B cell (primary cell): ENCODE results near the gene MYORG. TPM values are rescaled to one million over a fixed set of nuclear protein-coding genes. Genes with fewer than 3 reads are reported as not detected.

Experiments used
- ATAC-seq: fragments of 200-7000 bp; cut with Tn5 transposase; one replicate; pipeline ENCODE4 v1.10.0; 2021; ENCODE audit warnings: low read depth, mild to moderate bottlenecking, moderate number of reproducible peaks, moderate library complexity
- CTCF ChIA-PET: fragments of 350-600 bp; sonication (Branson Sonifier 250); formaldehyde crosslinking; loops from one replicate; lab custom pipeline; 2021; ENCODE audit warnings: antibody characterized with exemption, inconsistent platforms; lab: Charles Lee
- POLR2A ChIA-PET: fragments of 350-600 bp; sonication (Branson Sonifier 250); formaldehyde crosslinking; loops from one replicate; lab custom pipeline; 2021; ENCODE audit warnings: antibody characterized with exemption; lab: Charles Lee
- DNase-seq: peaks from one replicate; pipeline ENCODE4 v3.0.0; 2013
- H2AFZ ChIP-seq: 2 replicates; pipeline ENCODE4 v1.6.1; 2012; ENCODE audit warnings: mild to moderate bottlenecking, low read depth, low read length; ENCODE audit not compliant: insufficient read depth, poor library complexity, severe bottlenecking
- H3K27ac ChIP-seq, 2 donors: 1 replicate in 1 of 2; 2 replicates in 1 of 2; pipeline ENCODE4 v1.5.1; 2012 to 2013; ENCODE audit warnings: low read length in 2 of 2, mild to moderate bottlenecking in 2 of 2, moderate library complexity in 1 of 2
- H3K27me3 ChIP-seq, 4 experiments: fragments of 200-600 bp in 1 of 4; sonication (generic) in 1 of 4; replicated peaks in 1 of 4; 1 replicate in 2 of 4; 2 replicates in 2 of 4; pipeline versions ENCODE4 v1.6.1 to v1.7.0; 2013 to 2016; ENCODE audit warnings: low read length in 3 of 4, mild to moderate bottlenecking in 2 of 4, mixed read lengths in 1 of 4, moderate library complexity in 1 of 4; ENCODE audit not compliant: insufficient read depth in 4 of 4, control insufficient read depth in 3 of 4; ENCODE audit errors: control extremely low read depth in 1 of 4
- H3K36me3 ChIP-seq, 2 experiments: replicated peaks in 1 of 2; 1 replicate in 1 of 2; 2 replicates in 1 of 2; pipeline versions ENCODE4 v1.6.1 to v1.7.1; 2013; ENCODE audit warnings: low read length in 1 of 2; ENCODE audit not compliant: insufficient read depth in 2 of 2, control insufficient read depth in 1 of 2; ENCODE audit errors: control extremely low read depth in 1 of 2, extremely low read depth in 1 of 2
- H3K4me1 ChIP-seq, 2 donors: fragments of 200-600 bp in 1 of 2; sonication (generic) in 1 of 2; 1 replicate in 1 of 2; 2 replicates in 1 of 2; pipeline versions ENCODE4 v1.5.1 to v1.6.1; 2013 to 2017; ENCODE audit warnings: low read length in 2 of 2; ENCODE audit not compliant: control insufficient read depth in 2 of 2, insufficient read depth in 2 of 2
- H3K4me2 ChIP-seq: replicated peaks from 2 replicates; pipeline ENCODE3; 2012; ENCODE audit warnings: mild to moderate bottlenecking, low read depth, low read length; ENCODE audit not compliant: poor library complexity, severe bottlenecking
- H3K4me3 ChIP-seq, 5 experiments: fragments of 200-600 bp in 1 of 5; sonication (generic) in 1 of 5; 1 replicate in 3 of 5; 2 replicates in 2 of 5; pipeline versions ENCODE4 v1.5.1 to v1.7.0; 2011 to 2016; ENCODE audit warnings: low read length in 4 of 5, mild to moderate bottlenecking in 4 of 5, low read depth in 2 of 5, control low read depth in 1 of 5, moderate library complexity in 1 of 5; ENCODE audit not compliant: insufficient read depth in 1 of 5; ENCODE audit errors: control extremely low read depth in 1 of 5, extremely low read depth in 1 of 5
- H3K79me2 ChIP-seq: fragments of 200-600 bp; sonication (generic); one replicate; pipeline ENCODE4 v1.6.0; 2016; ENCODE audit warnings: low read length; ENCODE audit not compliant: control insufficient read depth, insufficient read depth
- H3K9ac ChIP-seq: fragments of 200-600 bp; sonication (generic); 2 replicates; pipeline ENCODE4 v1.6.1; 2017; ENCODE audit warnings: mild to moderate bottlenecking, low read length, moderate library complexity
- H3K9me3 ChIP-seq, 3 donors: one replicate each; pipeline versions ENCODE4 v1.6.1 to v1.7.1; 2013; ENCODE audit warnings: low read length in 2 of 3; ENCODE audit not compliant: control insufficient read depth in 2 of 3, insufficient read depth in 1 of 3; ENCODE audit errors: control extremely low read depth in 1 of 3
- H4K20me1 ChIP-seq: 2 replicates; pipeline ENCODE4 v1.6.0; 2012; ENCODE audit warnings: mild to moderate bottlenecking, low read length; ENCODE audit not compliant: insufficient read depth, control insufficient read depth, poor library complexity, severe bottlenecking
- H3K27ac Mint-ChIP-seq: one replicate; pipeline ENCODE4 v1.8.0; 2021; ENCODE audit warnings: mixed read lengths
- H3K27me3 Mint-ChIP-seq: one replicate; pipeline ENCODE4 v1.8.0; 2021; ENCODE audit warnings: mixed read lengths
- H3K4me1 Mint-ChIP-seq: one replicate; pipeline ENCODE4 v1.8.0; 2021; ENCODE audit warnings: mixed read lengths
- H3K4me3 Mint-ChIP-seq: one replicate; pipeline ENCODE4 v1.8.0; 2021; ENCODE audit warnings: mixed read lengths
- H3K9me3 Mint-ChIP-seq: one replicate; pipeline ENCODE4 v1.8.0; 2022; ENCODE audit warnings: mixed read lengths; ENCODE audit not compliant: insufficient read depth
- EZH2 ChIP-seq: IDR thresholded peaks from 2 replicates; pipeline ENCODE4 v1.6.1; 2012; ENCODE audit warnings: borderline replicate concordance, low read depth, mild to moderate bottlenecking, moderate library complexity, low read length; ENCODE audit not compliant: insufficient read depth, poor library complexity, severe bottlenecking
- WGBS: methylation state at CpG from one replicate; pipeline ENCODE4 v1.1.5; 2013; ENCODE audit warnings: missing lambda C conversion rate; ENCODE audit not compliant: insufficient coverage; 5-methylcytosine and 5-hydroxymethylcytosine counted together
- intact Hi-C: fragments of 100-400 bp; cut with micrococcal nuclease; formaldehyde crosslinking; loops from one replicate; pipeline ENCODE4 v1.10.0; 2022
- polyA plus RNA-seq: library from polyadenylated mRNA; depleted of rRNA; stranded (reverse); fragments of >200 nt; gene quantifications from 2 replicates; pipeline ENCODE4 v1.2.3, GENCODE V29; 2012
- total RNA-seq, 2 donors: library from RNA; stranded (reverse); fragments of 120-200 nt in 1 of 2; gene quantifications; 1 replicate in 1 of 2; 2 replicates in 1 of 2; pipeline versions ENCODE4 v1.2.3 to v1.2.4, GENCODE V29; 2013 to 2022
- TF ChIP-seq, protein P1 (sequence below): fragments of 200-600 bp; IDR thresholded peaks from one replicate; pipeline ENCODE4 v1.8.0; 2022; ENCODE audit warnings: antibody characterized with exemption, mild to moderate bottlenecking

MYORG gene
- total and polyA plus RNA-seq, 2 donors (not counting 1 experiment from before 2014, with no cell fraction given): 0.27 to 0.37 TPM

DNA sequence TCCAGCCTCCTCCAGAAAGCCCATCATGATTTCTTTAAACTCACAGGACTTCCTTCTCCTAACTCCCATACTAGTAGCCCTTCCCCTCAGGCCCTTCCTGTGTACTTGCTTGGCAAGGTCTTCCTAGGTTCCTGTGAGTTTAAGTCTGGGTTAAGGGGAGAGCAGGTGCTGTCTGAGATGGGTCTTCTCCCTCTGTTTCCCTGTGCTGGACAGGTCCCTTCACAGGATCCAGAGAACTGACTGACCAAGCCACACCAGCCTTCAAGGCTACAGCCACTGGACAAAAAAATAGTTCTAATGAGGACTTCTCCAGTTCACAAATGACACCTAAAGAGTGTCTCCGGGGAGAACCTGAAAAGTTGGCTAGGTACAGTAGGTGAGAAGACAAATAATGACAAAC lies 29.5 kb upstream of the MYORG start:
- POLR2A ChIA-PET: no interaction called here
- intact Hi-C loops: no loop called here
- Histone ChIP-seq H3K36me3 (peaks cover 0 to 7% of the 10 kb centered on the region in 2 experiments), H3K9me3 (no peaks in the 10 kb centered on the region), H3K27me3 (no peaks in the 10 kb centered on the region), H3K4me2 (no peak overlapping the region), H3K79me2 (no peaks in the 10 kb centered on the region), H3K9ac (no peak overlapping the region), H2AFZ (no peak overlapping the region), H4K20me1 (no peaks in the 10 kb centered on the region), H3K4me3 (no peak overlapping the region), H3K4me1 (no peaks in the 10 kb centered on the region), H3K27ac (no peak overlapping the region)
- Mint-ChIP-seq H3K4me3 (no peak overlapping the region), H3K4me1 (no peaks in the 10 kb centered on the region), H3K27me3 (no peaks in the 10 kb centered on the region), H3K27ac (no peak overlapping the region), H3K9me3 (no peaks in the 10 kb centered on the region)
- CTCF ChIA-PET: no interaction called here
- TF ChIP-seq EZH2: no peak
- TF ChIP-seq, protein P1, sequence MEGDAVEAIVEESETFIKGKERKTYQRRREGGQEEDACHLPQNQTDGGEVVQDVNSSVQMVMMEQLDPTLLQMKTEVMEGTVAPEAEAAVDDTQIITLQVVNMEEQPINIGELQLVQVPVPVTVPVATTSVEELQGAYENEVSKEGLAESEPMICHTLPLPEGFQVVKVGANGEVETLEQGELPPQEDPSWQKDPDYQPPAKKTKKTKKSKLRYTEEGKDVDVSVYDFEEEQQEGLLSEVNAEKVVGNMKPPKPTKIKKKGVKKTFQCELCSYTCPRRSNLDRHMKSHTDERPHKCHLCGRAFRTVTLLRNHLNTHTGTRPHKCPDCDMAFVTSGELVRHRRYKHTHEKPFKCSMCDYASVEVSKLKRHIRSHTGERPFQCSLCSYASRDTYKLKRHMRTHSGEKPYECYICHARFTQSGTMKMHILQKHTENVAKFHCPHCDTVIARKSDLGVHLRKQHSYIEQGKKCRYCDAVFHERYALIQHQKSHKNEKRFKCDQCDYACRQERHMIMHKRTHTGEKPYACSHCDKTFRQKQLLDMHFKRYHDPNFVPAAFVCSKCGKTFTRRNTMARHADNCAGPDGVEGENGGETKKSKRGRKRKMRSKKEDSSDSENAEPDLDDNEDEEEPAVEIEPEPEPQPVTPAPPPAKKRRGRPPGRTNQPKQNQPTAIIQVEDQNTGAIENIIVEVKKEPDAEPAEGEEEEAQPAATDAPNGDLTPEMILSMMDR: no peak
- DNase-seq (no peak), ATAC-seq (no peak)
- no CpG with 5 or more reads among the region's 1 CpG for WGBS

DNA sequence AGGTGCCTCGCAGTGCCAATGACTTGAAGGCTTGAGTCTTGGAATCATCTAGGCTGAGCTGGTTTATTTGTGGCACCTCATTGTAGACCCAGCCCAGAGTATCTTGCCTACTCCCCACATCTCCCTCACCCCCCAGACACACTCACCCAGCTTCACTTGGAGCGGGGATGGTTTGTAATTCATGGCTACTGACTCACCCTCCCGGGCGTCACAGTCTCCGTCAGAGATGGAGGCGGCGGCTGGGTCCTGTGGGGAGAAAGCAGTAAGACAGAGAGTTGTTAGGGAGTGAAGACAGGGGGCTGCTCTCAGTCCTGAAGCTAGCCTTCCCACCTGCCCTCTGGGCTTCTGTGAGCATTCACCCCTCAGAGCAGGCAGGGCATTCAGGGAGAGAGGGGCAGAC lies 29.0 kb upstream of the MYORG start:
- Histone ChIP-seq H3K27me3 (no peaks in the 10 kb centered on the region), H4K20me1 (no peaks in the 10 kb centered on the region), H2AFZ (no peak overlapping the region), H3K79me2 (no peaks in the 10 kb centered on the region), H3K36me3 (peaks cover 0 to 12% of the 10 kb centered on the region in 2 experiments), H3K4me3 (no peak overlapping the region), H3K9ac (no peak overlapping the region), H3K27ac (no peak overlapping the region), H3K4me1 (no peaks in the 10 kb centered on the region), H3K9me3 (no peaks in the 10 kb centered on the region), H3K4me2 (no peak overlapping the region)
- Mint-ChIP-seq H3K4me1 (no peaks in the 10 kb centered on the region), H3K9me3 (no peaks in the 10 kb centered on the region), H3K27me3 (no peaks in the 10 kb centered on the region), H3K27ac (no peak overlapping the region), H3K4me3 (no peak overlapping the region)
- ATAC-seq: no peak
- no peak for TF ChIP-seq EZH2
- TF ChIP-seq, protein P1: no peak
- ChIA-PET POLR2A (no interaction called here), CTCF (interaction anchor here (0.9 to 3.3 kb wide), 2 partner anchors 14 to 95 kb away, joined by 3 to 31 read pairs; no protein-coding TSS in a partner anchor)
- DNase-seq: no peak
- intact Hi-C loops: no loop called here
- 91% methylated on average over 6 of the region's 7 CpGs for WGBS
